ENCODE data around the gene MYT1. TPM values are rescaled to one million over a fixed set of nuclear protein-coding genes. Genes with fewer than 3 reads are reported as not detected.

Gene MYT1
- total and polyA plus RNA-seq, 2 experiments from 2014 or later, result 0.03 to 0.06 TPM

DNA sequence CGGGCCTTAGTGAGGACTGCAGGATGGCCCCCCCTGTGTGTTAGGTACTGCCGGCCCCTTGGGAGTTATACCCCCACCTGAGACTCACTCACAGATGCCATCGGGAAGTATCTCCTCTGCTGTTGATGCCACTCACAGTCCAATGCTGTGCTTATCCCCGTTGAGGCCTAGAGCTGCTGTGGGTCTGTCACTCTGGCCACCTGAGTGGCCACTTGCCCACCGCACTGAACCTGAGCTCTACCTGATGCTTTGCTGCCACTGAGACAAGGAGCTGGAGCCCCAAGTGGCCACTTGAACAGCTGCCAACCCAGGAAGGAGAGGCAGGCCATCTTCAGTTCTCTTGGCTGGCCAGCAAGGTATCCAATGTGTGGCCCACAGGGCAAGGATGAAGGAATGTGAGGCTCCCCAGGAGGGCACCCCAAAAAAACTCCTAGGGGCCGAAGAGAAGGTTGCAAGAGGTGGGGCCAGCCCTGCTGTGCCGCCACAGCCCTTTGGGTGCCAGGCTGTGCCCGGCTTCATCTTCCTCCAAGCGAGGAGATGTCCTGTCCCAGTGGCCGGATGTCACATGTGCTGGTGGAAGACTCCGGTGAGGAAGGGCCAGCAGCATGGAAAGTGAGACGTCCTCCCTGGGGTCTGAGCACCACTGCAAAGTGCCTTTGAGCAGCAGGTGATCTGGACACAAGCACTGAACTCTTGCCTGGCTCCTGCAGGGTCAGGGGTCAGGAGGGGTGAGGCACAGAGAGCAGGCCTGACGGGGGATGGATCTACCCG, 61.8 kb downstream of the MYT1 start:
- no peak overlapping the region for H2AFZ ChIP-seq
- H3K79me2 ChIP-seq, result no peaks in the 10 kb centered on the region
- H3K4me2 ChIP-seq, result no peak overlapping the region
- H3K9me2 ChIP-seq (replicated peaks; ENCODE audit: insufficient read depth), result no peaks in the 10 kb centered on the region
- no peak for TF ChIP-seq EZH2 (IDR thresholded peaks at IDR 0.05; ENCODE audit: borderline replicate concordance)
- TF ChIP-seq, protein P1, sequence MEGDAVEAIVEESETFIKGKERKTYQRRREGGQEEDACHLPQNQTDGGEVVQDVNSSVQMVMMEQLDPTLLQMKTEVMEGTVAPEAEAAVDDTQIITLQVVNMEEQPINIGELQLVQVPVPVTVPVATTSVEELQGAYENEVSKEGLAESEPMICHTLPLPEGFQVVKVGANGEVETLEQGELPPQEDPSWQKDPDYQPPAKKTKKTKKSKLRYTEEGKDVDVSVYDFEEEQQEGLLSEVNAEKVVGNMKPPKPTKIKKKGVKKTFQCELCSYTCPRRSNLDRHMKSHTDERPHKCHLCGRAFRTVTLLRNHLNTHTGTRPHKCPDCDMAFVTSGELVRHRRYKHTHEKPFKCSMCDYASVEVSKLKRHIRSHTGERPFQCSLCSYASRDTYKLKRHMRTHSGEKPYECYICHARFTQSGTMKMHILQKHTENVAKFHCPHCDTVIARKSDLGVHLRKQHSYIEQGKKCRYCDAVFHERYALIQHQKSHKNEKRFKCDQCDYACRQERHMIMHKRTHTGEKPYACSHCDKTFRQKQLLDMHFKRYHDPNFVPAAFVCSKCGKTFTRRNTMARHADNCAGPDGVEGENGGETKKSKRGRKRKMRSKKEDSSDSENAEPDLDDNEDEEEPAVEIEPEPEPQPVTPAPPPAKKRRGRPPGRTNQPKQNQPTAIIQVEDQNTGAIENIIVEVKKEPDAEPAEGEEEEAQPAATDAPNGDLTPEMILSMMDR (IDR thresholded peaks at IDR 0.05; ENCODE audit: poor library complexity), result no peak
- no peaks in the 10 kb centered on the region for H4K20me1 ChIP-seq (ENCODE audit: insufficient read depth, poor library complexity, severe bottlenecking)
- no peak overlapping the region for H3K4me3 ChIP-seq
- H3K36me3 ChIP-seq (replicated peaks; ENCODE audit: insufficient read depth, low read depth), result no peaks in the 10 kb centered on the region
- no peaks in the 10 kb centered on the region for H3K27me3 ChIP-seq
- H3K27ac ChIP-seq, result no peak overlapping the region
- no peak for DNase-seq (ENCODE audit: low spot score)
- 91% methylated on average over 14 of the region's 14 CpGs for WGBS (ENCODE audit: low lambda C conversion rate, missing lambda C conversion rate)
- H3K4me1 ChIP-seq (ENCODE audit: insufficient read depth), result peaks cover 37% of the 10 kb centered on the region
- no peaks in the 10 kb centered on the region for H3K9me3 ChIP-seq (ENCODE audit: low read depth)

DNA sequence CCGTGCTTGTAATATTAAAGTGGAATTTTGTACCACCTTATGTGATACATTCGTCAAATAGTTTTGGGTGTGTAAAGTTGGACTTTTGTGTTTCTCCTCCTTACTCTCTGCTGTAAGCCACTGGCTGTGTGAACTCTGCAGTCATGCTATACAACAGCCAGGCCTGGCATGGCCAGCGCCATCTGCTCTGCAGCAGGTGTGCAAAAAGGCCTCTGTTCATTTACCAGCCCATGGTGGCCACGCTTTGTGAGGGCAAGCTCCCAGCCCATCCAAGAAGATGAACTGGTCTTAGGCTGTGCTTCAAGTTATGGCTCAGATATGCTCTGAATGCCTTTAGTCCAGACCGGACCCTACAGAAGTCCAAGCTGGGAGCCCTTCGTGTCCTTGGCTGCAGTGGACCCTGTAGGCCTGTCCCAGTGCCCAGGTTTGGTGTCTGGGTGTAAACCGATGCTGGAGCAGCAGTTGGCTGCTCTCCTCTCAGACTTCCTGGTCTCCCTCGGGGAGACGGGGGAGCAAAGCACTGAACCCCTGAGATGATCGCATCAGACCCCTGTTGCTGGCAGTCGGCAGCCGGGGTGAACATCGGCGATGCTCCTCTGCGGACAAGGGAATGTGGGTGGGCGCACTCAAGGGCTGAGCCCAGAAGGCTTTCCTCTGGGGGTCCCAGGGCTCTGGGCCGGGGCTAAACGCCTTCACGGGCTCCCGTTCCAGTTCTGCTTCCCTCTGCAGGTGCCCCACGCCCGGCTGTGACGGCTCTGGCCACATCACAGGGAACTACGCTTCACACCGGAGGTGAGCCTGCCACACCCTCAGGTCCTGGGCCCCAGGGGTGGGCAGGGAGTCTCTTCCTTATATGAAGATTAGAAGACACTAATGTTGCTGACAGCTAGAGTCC, 62.7 kb downstream of the MYT1 start:
- TF ChIP-seq, protein P1 (IDR thresholded peaks at IDR 0.05; ENCODE audit: poor library complexity), result no peak
- TF ChIP-seq EZH2 (IDR thresholded peaks at IDR 0.05; ENCODE audit: borderline replicate concordance) (no peak), EZH2phosphoT487 (IDR thresholded peaks at IDR 0.05; ENCODE audit: low read depth, severe bottlenecking, unreplicated experiment) (no peak)
- Histone ChIP-seq H3K27me3 (no peaks in the 10 kb centered on the region), H3K4me2 (no peak overlapping the region), H4K20me1 (ENCODE audit: insufficient read depth, poor library complexity, severe bottlenecking) (no peaks in the 10 kb centered on the region), H3K4me3 (no peak overlapping the region), H3K9me3 (ENCODE audit: low read depth) (no peaks in the 10 kb centered on the region), H2AFZ (no peak overlapping the region), H3K27ac (no peak overlapping the region), H3K4me1 (ENCODE audit: insufficient read depth) (peaks cover 34% of the 10 kb centered on the region), H3K36me3 (replicated peaks; ENCODE audit: insufficient read depth, low read depth) (no peaks in the 10 kb centered on the region), H3K9me2 (replicated peaks; ENCODE audit: insufficient read depth) (no peaks in the 10 kb centered on the region), H3K79me2 (no peaks in the 10 kb centered on the region)
- DNase-seq (ENCODE audit: low spot score), result no peak
- WGBS (ENCODE audit: low lambda C conversion rate, missing lambda C conversion rate), result 90% methylated on average over 25 of the region's 25 CpGs

GRCh38 chr20:64228086-64228653, 63.9 kb downstream of the MYT1 start:
- Histone ChIP-seq H3K4me1 (ENCODE audit: insufficient read depth) (peaks cover 25% of the 10 kb centered on the region), H3K9me3 (ENCODE audit: low read depth) (no peaks in the 10 kb centered on the region), H3K4me3 (no peak overlapping the region), H3K27me3 (no peaks in the 10 kb centered on the region), H4K20me1 (ENCODE audit: insufficient read depth, poor library complexity, severe bottlenecking) (no peaks in the 10 kb centered on the region), H2AFZ (no peak overlapping the region), H3K79me2 (no peaks in the 10 kb centered on the region), H3K4me2 (no peak overlapping the region), H3K27ac (no peak overlapping the region), H3K36me3 (replicated peaks; ENCODE audit: insufficient read depth, low read depth) (no peaks in the 10 kb centered on the region), H3K9me2 (replicated peaks; ENCODE audit: insufficient read depth) (no peaks in the 10 kb centered on the region)
- TF ChIP-seq EZH2phosphoT487 (IDR thresholded peaks at IDR 0.05; ENCODE audit: low read depth, severe bottlenecking, unreplicated experiment) (no peak), EZH2 (IDR thresholded peaks at IDR 0.05; ENCODE audit: borderline replicate concordance) (no peak)
- TF ChIP-seq, protein P1 (IDR thresholded peaks at IDR 0.05; ENCODE audit: poor library complexity), result no peak
- 95% methylated on average over 8 of the region's 8 CpGs for WGBS (ENCODE audit: low lambda C conversion rate, missing lambda C conversion rate)
- DNase-seq (ENCODE audit: low spot score), result no peak

Measured in hepatocyte (in vitro differentiated cells).